CD4-positive, alpha-beta T cell treated with Interferon alpha-2 for 1 hour (primary cell): Measurements from ENCODE around the gene ITGB2.
A peak's percentile ranks its signal among the peaks of the same experiment; 100 is the strongest.

Experiments used
- DNase-seq, 2 donors: peaks; one replicate each; pipeline ENCODE4 v3.0.0-alpha.2; 2020 to 2022

Gene ITGB2

DNA sequence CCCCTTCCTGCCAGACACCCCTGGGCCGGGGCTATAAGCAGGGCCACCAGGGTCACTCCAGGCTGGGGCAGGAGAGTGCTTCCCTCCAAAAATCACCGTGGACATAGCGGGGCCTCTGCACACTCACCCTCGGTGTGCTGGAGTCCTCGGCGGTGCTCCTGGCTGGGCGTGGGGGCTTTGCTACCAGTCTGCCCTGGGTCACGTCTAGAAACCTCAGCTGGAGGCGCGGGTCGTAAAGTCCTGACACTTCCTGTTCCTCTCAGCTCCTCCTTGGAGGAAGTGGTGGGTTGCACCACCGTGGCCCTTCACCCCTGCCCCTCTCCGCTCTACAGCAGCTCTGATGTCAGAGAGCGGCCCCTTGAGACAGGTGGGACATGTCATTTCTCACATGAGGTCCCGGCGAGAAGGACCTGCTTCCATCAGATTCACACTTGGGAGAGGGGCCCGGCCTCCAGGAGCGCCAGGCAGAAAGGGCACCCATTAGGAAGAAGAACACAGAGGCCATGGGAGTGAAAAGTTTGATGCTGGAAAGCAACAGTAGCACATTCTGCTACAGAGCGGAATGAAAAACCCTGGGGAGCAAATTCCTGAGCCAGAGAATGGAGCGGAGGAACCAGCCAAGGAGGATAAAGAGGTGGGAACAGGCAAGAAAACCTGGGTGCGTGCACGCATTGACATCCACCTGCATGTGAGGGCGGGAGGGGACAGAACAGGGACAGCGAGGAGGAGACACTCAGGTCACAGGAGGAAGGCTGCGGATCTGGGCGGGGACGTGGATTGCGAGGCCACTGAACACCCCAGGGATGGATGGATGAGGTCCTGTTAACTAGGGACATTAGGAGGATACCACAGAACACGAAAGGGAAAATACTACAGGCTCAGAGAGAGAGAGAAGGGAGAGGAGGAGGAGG lies at the start of gene ITGB2:
Gene ITGB2, minus strand, starts transcription at position 206 of the 911 bp plus-strand sequence. CDS start 10,117 bp downstream, outside the sequence.
- peak; percentile 63 to 71 for DNase-seq

- DNase-seq: peak in 1 of 2 donors; percentile 41
Measured at GRCh38 chr21:44969931-44970755, 49.4 kb upstream of the ITGB2 start.

DNA sequence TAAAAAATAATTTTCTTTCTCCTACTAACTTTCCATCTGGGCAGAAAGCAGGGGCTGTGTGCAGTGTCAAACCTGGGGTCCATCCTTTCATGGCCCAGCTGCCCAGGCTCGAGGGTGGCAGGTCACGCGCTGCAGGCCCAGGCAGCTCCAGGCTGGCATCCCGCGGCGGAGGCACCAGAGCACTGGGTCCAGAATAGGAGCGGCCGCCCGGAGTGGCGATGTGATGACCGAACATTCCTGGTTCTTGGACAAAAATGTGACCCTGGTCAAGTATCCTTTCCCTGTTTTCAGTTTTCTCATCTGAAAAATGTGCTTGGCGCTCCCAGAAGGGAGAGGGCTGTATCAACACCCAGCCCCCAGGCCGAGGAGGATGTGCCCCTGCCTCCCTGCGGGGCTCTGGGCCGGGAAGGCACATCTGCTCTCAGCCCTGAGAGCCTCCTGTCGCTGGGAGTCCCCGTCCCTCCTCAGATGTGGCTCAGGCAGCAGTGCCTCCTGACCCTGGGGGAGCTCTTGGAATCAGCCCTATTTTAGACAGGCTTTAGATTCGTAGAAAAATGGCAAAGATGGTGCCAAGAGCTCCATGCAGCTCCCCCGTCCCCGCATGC lies 48.5 kb upstream of the ITGB2 start:
- no peak for DNase-seq

GRCh38 chr21:44967082-44968047 lies 46.7 kb upstream of the ITGB2 start:
- DNase-seq: no peak

DNA sequence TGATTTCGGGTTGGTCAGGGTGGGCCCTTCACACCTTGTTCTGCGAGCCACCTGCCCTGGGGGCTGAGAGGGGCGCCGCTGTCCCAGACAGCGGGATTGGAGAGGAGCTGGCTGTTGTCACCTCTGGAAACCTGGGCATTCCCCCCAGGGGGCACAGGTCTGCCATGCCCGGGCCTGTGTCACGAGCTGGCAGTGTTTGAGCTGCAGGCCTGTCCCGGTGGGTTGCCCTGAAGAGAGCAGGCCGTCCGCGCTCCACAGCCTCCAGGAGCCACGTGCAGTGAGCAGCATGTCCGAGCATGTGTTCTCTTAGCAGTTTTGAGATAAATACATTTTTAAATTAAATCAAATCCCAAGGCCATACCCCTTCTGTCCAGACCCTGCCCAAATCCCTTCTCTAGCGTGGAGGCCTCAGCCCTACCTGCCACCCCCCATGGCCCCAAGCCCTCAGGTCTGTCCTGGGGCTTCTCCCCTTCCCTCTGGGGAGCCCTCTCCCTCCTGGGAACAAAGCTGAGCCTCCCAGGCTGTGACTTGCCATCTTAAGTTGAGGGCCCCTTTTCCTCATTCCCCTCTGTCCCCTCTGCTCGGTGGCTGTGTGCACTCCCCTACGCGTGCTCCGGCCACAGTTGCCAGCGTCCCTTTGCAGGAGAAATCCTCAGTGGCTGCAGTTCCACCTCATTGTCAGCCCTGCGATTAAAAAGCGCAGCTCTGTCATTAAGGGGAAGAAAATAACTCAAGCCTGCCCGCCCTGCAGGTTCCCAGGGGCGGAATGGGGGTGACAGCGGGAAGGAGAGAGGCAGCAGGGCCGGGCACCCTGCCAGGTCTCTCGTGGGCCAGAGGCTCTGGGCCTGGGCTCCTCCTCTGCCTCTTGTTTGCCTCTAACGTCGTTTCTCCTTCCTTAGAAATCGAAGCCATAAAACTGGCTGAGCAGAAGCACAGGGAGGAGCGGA lies 45.7 kb upstream of the ITGB2 start:
- no peak for DNase-seq

- DNase-seq: peak in 1 of 2 donors; percentile 39
Measured at GRCh38 chr21:44965251-44966022, 44.7 kb upstream of the ITGB2 start.

- no peak for DNase-seq
Measured at GRCh38 chr21:44964381-44964780, 43.7 kb upstream of the ITGB2 start.

DNA sequence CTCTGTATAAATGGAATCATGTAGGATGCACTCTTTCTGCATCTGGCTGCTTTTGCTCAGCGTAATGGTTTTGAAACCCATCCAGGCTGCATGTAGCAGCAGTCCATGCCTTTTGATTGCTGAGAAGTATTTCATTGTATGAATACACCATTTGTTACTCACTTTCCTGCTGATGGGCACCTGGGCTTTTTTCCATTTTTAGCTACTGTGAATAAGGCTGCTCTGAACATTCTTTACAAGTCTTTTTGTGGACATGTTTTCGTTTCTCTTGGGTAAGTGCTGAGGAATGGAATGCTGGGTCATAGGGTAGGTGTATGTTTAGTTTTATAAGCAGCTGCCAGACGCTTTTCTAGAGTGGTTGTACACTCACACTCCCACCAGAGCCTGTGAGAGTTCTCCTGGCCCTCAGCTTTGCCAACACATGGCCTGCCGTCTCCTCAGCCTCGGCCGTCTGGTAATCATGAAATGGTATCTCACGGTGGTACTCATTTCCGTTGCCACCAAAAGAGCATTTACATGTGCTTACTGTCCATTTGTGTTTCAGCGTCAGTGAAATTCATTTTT lies 41.8 kb upstream of the ITGB2 start:
- no peak for DNase-seq

DNA sequence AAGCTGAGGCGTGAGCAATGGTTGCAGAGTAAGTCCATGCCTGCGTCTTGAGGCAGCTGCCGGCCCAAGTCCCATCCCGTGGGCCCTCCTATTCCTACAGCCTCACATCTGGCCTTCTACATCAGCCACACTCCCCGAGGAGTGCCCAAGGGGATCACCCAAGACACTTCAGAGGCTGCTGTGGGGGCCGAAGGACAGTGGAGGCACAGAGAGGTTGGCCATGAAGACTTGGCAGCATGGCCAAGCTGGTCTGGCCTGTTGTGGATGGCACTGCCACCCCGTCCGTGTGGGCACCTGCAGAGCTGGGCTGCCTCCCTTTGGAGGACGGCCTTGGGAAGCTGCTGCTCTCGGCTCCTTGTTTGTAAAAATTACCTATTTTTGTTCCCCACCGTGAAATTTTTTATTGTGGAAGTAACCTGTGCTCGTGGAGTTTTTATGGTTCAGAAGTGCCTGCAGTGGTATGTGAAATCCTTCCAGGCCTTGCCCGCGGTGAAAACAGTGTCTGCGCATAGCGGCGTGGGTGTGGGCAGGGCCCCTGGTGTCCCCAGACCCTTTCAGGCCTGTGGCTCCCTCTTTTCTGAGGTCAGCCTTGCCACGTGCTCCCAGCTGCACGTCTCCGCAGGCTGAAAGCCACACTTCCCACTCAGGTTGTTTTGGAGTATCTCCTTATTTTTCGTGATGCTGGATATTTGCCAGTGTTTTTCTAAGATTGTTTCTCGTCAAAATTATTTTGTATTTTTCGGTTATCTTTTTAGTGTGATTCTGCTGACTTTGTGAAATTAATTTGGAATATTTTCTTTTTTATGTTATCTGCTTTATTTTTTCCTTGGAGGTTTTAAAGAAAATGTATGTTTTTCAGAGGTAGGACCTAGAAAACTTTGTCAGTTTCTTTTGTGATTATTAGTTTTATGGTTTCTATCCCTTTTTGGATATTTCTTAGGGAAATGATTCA lies 39.7 kb upstream of the ITGB2 start:
- no peak for DNase-seq

- no peak for DNase-seq
Measured at GRCh38 chr21:44959376-44960091, 38.8 kb upstream of the ITGB2 start.

DNA sequence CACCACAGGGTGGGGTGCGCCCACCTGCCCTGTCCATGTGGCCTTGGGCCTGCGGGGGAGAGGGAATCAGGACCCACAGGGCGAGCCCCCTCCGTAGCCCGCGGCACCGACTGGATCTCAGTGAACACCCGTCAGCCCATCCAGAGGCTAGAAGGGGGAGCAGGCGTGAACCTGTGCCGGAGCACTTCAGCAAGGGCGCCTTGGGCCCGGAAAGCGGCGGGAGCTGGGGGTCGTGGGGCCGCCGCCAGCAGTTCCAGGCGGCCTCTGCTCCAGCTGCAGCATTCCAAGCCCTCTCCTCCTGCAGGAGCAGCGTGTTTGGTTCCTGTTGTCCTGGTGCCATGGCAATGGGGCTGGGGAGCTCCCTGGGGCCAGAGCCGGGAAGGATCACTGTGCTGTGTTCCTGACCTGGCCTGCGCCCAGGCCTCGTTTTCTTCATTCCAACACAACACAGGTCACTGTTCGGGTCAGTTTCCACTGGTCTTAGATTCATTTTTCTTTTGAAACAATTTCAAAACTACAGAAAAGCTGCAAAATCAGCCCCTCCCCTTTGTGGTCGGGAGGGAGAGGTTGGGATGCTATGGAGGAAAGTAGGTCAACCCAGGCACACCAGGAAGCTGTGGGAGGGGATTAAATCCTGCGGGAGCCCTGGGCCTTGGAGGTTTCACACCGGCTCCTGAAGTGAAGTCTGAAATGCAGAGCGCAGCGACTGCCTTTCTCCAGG lies 37.9 kb upstream of the ITGB2 start:
- DNase-seq: no peak

DNA sequence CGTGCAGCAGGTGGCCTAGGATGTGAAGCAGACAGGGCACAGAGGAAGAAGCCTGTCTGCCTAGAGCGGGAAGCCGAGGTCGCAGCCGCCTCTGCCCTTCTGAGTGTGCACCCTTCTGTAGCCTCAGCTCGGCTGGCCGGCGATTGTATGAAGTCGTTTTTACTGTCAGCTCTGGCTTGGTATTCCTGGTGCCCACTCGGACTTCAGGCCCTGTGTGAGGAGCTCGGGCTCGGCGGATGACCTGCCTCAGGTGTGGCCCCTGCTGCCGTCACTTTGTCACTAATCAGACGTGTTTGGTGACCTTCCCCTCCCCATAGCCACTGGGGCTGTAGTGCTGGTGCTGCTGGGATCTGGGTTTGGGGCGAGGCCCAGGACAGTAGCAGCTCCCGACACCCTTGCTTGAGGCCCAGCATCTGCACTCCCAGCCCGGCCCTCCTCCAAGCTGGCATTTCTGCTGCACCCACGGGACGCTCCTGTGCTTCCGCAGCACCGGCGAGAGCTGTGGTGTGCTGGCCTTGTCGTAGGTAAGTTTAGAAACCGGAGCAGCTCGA lies 37.3 kb upstream of the ITGB2 start:
- no peak for DNase-seq

- no peak for DNase-seq
Measured at GRCh38 chr21:44957047-44957831, 36.5 kb upstream of the ITGB2 start.

DNA sequence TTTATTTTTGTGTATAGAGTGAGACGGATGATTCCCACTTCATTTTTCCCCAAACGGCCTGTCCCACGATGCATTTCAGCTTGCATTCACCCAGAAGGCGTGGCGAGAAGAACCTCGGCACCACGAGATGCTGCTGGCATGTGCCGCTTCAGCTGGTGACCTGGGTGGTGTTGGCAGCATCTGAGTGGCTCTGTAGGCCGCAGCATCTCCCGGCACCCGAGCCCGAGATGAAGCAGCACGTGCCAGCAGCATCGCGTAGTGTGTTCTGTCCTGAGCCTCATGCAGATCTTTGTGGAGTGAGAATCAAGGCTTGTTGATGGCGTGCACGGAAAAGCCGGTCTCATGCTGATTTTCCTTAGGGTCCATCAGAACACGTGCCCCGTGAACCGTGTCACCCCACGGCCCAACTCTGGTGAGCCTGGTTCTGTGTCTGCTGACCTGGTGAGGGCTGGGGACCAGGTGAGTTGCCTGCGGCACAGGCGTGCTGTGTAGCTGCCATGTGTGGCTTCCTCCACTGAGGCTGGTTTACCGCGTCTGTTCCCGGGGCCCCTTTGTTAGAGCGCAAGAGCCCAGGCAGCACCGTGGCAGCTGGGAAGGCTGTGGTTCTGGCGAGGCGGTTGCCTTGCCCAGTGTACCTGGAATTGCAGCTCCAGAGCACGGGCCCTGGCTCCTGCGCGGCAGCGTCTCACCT lies 35.8 kb upstream of the ITGB2 start:
- DNase-seq: no peak

DNA sequence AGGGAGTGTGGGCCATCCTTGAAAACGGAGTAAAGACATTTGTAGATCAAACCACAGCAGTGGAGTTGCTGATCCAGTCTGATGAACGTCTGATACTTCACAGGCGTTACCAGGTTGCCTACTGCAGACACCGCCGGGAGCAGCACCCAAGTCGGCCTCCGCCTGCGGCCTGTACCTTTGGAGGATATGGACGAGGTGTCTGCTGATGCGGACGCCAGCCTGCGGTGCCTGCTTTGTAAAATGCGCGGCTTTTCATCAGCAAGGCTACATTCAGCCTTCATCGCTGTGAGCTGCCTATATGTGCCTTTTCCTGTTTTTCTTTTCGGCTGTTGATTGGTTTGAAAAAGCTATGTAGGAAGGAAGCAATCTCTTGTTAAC lies 35.1 kb upstream of the ITGB2 start:
- DNase-seq: no peak
